GM18870 (cell line): ENCODE measurements around the gene ORAI3.

ENCODE experiments used
- ATAC-seq: cut with Tn5 transposase; IDR thresholded peaks from one replicate; pipeline ENCODE4 v1.9.1; 2021; ENCODE audit warnings: moderate library complexity; ENCODE audit not compliant: unreplicated experiment

The ORAI3 gene

DNA sequence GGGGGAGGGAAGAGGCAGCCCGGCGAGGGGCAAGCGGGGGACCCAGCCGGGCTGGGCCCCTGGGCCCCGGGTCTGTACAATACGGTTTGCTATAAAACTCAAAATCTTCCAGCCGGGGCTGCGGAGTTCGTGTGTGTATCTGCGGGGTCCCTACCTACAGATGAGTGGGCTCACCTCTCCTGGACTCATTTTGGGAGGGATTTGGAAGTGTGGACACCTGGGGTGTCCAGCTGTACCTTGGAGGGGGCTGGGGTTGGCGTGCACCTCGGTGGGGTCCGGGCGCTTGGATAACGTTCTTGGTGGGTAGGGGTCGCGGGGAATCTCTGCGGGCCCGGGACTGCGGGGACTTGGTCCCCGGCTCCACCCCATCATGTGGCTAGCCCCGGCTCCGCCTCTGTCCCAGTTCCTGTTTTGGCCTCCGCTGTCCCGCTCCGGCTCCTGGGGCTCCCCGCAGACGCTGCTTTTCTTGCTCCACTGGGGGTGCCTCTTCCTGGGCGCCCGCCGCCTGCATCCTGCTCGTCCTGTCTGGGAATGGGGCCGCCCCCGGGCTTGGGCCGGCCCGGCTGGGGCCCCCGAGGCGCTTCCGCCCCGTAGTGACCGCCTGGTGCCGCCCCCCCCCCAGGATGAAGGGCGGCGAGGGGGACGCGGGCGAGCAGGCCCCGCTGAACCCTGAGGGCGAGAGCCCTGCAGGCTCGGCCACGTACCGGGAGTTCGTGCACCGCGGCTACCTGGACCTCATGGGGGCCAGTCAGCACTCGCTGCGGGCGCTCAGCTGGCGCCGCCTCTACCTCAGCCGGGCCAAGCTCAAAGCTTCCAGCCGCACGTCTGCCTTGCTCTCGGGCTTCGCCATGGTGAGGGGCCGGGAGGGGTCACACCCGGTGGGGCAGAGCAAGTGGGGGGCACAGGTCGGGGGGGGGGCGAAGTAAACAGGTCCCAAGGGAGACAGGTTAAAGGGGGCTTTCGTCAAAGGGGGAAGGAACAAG is at the start of gene ORAI3:
Gene ORAI3 (plus strand): TSS at position 402 of the 983 bp plus-strand sequence. CDS start 222 bp downstream, at position 624.
- ATAC-seq: no peak

DNA sequence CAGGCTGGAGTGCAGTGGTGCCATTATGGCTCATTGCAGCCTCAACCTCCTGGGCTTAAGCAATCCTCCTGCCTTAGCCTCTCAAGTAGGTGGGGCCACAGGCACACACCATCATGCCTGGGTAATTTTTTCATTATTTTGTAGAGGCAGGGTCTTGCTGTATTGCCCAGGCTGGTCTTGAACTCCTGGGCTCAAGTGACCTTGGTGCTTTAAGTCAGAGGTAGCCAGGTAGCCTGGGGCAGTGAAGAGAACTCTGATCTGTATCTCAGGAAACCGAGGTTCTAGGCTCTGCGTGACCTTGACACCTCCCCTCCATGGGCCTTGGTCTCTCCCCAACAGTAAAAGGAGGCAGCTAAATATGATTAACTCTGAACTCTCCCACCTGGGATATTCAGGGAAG is 49.1 kb upstream of the ORAI3 start:
- no peak for ATAC-seq

DNA sequence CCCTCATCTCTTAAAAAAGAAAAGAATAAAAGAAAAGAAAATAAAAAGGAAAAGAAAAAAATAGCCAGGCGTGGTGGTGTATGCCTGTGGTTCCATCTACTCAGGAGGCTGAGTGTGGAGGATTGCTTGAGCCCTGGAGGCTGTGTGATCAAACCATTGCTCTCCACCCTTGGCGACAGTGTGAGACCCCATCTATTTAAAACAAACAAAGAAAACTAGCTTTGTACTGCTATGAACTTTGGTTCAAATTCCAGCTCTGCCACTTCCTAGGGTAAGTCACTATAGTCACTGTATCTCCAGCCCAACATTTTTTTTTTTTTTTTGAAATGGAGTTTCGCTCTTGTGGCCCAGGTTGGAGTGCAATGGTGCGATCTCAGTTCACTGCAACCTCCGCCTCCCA is 48.3 kb upstream of the ORAI3 start:
- no peak for ATAC-seq

DNA sequence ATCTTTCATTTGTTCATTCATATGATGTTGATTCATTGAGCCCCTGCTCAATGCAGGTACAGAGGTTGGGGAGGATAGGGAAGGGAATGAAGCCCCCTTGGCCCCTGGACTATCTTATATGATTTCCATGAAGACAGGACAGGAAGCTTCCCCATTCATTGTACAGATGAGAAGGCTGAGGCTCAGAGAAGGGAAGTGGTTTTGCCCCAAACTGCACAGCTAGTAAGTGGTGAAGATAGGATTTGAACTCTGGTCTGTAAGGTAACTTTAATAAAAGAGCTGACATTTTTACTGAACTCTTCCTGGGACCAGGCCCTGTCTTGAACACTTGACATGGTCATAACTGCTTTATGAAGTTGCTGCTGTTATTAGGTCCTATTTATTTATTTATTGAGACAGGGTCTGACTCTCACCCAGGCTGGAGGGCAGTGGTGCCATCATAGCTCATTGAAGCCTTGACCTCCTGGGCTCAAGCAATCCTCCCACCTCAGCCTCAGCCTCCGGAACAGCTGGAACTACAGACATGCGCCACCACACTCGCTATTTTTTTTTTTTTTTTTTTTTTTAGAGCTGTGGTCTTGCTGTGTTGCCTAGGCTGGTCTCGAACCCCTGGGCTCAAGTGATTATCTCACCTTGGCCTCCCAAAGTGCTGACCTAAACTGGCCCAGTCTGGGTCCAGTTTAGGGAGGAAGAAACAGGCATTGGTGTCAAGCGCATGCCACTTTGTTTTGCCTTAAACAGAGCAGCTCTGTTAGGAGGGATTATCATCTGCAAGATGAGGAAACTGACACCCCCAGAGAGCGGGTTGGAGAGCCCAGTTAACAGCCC is 47.5 kb upstream of the ORAI3 start:
- ATAC-seq: no peak

DNA sequence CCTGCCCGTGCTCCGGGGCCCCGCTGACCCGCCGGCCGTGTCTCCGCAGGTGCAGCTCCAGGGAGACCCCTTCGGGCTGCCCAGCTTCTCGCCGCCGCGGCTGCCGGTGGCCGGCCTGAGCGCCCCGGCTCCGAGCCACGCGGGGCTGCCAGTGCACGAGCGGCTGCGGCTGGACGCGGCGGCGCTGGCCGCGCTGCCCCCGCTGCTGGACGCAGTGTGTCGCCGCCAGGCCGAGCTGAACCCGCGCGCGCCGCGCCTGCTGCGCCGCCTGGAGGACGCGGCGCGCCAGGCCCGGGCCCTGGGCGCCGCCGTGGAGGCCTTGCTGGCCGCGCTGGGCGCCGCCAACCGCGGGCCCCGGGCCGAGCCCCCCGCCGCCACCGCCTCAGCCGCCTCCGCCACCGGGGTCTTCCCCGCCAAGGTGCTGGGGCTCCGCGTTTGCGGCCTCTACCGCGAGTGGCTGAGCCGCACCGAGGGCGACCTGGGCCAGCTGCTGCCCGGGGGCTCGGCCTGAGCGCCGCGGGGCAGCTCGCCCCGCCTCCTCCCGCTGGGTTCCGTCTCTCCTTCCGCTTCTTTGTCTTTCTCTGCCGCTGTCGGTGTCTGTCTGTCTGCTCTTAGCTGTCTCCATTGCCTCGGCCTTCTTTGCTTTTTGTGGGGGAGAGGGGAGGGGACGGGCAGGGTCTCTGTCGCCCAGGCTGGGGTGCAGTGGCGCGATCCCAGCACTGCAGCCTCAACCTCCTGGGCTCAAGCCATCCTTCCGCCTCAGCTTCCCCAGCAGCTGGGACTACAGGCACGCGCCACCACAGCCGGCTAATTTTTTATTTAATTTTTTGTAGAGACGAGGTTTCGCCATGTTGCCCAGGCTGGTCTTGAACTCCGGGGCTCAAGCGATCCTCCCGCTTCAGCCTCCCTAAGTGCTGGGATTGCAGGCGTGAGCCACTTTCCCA is 46.6 kb upstream of the ORAI3 start:
- no peak for ATAC-seq

DNA sequence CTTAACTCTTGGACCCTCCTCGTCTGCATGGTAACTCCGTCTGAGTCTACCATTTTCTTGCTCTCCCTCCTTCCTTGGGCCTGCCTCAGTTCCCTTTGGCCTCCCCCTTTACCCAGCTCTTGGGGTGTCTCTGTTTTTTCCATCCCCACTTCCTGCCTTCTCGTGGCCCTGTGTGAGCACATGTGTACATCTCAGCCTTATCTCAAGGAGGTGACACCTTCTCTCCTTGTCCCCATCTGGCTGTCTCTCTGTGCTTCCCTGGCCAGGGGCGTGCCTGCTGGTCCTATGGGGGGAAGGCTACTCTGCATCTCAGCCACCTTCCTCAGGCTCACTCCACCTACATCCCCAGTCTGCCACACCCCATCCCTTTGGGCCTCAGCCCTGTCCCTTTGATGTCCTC is 45.9 kb upstream of the ORAI3 start:
- no peak for ATAC-seq

DNA sequence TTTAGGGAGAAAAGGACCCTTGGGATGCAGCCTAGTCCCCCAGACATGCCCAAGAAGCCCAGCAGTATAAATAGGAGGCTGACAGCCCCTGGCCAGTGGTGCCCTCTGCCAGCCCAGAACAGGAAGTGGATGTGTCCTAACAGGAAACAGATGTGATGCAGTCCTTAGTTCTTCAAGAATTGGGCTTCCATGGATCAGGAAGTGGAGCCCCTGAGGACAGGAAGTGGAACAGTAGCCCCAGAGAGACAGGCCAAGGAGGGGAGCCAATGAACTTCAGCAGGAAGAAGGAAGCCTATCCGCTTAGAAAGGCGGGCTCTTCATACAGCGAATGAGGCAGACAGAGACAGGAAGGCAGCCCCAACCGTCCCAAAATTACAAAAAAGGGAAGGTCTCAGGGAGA is 45.3 kb upstream of the ORAI3 start:
- no peak for ATAC-seq

DNA sequence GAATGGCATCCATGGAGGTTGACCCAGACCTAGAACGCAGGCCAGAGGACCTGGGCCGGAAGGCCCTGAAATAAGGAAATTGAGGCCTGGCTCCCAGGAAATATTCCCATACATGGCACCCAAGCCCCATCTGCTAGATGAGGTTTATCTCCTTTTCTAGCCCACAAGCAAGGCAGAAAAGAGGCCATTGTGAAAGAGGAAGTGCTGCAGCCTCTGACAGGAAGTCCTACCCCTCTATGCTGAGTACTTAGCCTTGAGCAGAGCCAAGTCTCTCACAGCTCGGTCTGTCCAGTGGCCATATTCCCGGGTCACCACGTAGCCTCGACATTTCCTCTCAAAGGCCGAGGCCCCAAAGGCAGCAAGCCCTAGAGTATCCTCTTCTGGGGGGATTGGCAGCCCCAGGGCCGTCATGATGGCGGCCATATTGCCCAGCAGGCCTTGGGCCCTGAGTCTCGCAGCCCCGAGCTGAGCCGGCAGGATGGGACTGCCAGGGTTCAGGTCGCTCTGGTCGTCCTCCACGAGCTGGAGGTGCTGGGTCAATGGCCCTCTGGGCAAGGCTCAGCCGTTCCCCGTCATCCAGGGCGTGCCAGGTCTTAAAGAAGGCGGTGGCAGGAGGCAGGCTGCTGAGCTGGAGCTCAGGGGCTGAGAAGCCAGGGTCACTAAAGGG is 44.6 kb upstream of the ORAI3 start:
- ATAC-seq: no peak

DNA sequence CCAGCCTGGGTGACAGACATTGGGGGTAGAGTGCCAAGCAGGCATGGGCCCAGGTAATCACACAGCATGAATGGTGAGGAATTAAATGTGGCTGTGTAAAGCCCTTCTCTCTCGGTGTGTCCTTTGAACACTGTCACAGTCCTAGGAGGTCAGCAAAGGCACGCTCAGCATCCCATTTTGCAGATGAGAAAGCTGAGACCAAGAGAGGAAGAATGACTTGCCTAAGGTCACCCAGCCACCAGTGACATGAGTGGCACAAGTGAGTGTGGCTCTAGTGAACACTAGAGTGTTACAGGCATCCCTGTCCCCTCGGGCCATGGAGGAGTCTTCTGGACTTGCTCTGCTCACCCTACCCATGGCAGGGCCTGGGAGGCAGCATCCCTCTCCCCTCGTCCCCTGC is 41.8 kb upstream of the ORAI3 start:
- no peak for ATAC-seq

DNA sequence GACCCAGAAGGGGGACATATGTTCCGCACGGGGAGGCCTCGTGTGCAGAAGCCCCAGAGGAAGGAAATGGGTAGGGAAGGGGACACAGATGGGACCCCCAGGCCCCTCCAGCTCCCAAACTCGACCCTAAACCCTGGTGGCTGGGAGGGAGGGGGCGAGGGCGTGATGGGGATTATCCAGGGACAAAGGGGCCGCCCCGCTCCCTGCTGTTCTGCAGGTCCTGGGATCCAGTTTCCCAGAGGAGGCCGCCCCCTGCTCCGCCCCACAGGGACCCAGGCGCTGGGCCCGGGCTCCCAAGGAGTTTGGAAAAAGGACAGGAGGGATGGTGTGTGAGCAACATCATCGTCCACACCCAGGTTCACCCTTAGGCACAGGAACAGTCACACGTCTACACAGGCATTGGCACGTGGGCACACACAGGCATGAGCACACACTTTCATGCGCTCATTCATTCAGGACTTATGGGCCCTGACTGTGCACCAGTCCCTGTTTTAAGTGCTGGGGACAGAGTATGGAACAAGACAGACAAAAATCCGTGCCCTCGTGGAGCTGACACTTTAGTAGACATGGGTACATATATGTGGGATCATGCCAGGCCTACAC is 38.3 kb upstream of the ORAI3 start:
- ATAC-seq: no peak

DNA sequence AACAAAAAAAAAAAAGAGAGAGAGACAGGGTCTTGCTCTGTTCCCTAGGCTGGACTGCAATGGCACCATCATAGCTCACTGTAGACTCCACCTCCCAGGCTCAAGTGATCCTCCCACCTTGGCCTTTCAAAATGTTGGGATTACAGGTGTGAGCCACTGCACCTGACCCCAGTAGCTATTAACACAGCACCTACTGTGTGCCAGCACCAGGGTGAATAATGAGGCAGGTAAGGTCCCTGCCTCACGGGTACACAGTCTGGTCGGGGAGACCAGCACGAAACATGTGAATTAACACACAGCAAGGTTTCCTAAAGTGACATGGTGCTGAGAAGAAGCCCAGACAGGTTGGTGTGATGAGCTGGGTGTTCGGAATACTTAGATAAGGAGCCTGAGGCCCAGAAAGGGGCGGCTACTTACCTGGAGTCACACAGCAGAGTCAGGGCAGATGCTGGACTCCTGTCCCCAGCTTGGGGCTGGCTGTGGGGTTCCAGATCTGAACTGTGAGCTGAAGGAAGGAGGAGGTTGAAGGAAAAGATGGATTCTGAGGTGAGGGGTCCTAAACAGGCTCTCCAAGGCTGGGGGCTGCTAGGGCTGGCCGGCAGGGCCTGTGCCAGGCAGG is 36.0 kb upstream of the ORAI3 start:
- ATAC-seq: no peak

DNA sequence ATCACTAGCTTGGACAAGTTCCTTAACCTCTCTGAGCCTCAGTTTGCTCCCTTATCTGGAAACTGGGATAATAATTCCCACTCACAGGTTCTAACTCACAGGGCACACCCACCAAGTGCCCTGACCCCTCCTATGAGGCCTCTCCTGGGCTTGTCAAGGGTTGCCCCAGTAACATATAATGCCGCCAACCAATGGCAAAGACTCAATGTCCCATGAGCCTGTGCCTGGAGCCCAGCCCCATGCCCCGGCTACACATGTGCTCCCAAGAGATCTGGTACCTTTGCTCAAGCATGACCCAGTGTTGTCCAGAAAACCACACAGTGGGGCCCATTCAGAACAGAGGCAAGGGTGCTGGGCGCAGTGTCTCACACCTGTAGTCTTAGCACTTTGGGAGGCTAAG is 34.0 kb upstream of the ORAI3 start:
- ATAC-seq: no peak

DNA sequence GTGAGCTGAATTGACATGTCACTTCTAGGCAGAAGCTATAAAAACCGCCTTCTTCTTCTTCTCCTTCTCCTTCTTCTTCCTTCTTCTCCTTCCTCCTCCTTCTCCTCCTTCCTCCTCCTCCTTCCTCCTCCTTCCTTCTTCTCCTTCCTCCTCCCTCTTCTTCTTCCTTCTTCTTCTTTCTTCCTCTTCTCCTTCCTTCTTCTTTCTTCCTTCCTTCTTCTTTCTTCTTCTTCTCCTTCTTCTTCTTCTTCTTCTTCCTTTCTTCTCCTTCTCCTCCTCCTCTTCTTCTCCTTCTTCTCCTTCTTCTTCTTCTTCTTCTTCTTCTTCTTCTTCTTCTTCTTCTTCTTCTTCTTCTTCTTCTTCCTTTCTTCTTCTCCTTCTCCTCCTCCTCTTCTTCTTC is 30.3 kb upstream of the ORAI3 start:
- ATAC-seq: no peak

DNA sequence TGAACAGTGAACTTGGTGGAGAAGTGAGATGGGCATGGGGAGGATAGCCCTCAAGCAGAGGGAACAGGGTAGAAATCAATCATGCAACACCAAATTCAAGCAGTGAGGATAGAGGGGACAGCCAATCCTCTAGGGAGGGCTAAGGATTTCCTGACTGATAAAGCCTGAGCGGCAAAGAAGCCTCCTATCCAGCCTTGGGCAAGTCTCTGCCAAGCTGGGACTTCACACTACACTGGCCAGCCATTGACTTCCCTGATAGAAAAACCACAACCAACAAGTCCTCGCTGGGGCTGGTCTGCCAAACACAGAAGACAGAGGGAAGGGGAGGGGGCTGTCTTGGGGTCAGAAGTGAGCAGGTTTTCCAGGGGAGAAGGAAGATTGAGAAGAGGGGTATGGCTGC is 28.0 kb upstream of the ORAI3 start:
- no peak for ATAC-seq

DNA sequence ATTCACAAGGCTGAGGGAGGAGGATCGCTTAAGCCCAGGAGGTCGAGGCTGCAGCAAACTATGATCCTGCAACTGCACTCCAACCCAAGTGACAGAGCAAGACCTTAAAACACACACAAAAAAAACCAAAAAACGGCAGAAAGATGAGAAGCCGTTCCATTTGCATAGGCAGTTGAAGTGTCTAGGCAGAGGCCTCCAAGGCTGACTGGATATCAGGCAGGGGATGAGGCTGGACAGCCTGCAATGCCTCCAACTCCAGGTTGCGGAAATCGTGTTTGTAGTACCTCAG is 27.5 kb upstream of the ORAI3 start:
- no peak for ATAC-seq

DNA sequence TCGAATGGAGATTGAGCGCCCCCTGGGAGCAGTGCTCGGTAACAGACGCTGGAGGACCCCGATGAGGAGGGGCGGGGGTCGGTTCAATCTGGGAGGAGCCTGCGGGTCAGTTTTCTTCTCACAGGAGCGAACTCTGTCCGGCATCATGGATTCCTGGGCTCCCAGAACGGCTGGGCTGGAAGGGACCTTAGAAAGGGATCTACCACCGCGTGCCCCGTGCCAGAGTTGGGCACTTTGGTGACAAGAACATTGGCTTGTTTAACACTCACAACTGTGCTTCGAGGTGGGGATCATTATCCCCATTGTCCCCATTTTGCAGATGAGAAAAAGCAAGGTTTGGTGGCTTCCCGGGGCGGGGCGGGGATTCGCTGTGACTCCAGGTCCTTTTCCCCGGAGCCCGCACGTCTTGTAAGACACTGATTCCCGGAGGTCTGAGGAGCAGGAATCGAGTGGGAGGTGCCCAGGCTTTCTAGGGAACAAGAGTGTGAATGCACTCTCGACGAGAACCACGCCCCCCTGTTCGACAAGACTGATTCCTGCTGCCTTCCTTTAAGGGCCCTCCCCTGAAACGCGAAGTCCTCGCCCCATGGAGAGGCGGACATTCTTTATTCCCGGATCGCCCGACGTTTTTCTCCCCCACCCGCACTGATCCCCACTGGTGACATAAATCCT is 27.0 kb upstream of the ORAI3 start:
- ATAC-seq: no peak

DNA sequence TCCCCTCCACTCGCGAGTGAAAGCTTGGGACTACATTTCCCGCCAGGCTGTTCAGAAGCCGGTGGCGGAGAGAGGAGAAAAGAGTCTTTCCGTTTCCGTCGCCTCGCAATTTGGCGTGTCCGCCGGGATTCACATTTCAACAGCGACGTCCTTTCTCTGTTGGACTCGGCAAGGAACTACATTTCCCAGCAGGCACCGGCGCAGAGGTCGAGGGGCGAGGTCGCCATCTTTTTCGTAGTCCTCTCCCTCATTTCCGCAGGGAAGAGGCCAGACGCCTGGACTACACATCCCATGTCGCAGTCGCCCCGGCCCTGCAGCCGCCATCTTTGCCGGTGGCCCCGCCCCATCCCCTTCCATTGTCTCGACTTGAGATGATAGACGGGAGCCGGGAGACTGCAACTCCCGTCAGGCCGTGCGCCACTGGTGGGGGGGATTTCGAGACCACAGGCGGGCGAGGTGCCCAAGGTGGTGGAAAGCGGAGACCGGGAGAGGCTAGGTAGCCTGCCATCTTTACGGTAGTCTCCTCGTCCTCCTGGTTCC is 26.4 kb upstream of the ORAI3 start:
- peak; percentile 63 for ATAC-seq

DNA sequence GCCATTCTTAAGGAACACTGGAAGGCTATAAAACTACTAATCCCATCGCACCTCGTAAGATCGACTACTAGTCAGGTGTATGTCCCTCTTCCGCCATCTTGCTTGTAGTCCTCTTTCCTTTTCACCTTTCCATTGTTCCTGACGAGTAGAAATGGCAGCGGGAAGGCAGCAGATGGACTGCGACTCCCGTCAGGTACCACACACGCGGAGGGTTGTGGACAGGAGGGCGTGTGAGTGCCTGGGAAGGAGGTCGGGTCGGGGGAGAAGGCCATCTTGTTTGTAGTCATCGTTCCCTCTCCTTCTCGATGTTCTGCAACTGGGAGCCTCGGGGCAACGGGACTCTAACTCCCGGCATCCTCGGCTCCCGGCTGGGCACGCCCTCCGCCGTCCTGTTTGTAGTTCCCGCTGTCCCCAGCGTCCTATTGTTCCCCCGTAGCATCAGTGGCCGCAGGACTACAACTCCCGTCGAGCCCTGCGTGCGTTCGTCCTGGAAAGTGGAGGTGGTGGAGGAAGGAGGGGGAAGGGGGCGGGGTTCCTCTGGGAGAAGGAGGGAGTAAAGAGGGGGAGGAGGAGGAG is 25.8 kb upstream of the ORAI3 start:
- peak; percentile 60 for ATAC-seq
